ENCODE data around the gene LEMD2. TPM values are rescaled to one million over a fixed set of nuclear protein-coding genes. Genes with fewer than 3 reads are reported as not detected.

Gene LEMD2
- total RNA-seq, 6 experiments from 2014 or later = 17.8 to 28.0 (median 21.8) TPM

DNA sequence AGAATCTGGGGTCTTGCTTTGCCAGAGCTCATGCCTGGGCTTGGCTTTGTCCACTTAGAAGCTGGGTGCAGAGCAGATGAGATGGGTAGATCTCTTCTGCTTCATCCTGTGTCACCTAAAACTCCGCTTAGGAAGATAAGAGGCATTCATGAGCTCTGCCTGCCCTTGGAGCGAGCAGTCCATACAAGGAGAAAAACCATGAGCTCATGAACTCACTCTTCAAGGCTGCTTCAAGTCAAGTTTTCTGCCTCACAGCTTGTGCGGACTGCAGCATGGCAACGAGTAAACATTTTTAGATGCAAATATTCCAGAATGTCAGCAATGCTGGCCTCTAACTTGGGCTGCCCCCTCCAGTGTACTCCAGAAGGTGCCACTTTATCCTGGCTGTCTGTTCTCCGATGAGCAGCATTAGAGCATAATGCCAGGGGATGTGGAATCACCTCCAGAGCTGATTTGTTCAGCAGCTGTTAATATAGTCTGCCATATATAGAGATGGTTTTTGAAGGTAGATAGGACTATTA is 66.8 kb downstream of the LEMD2 start:
- Histone ChIP-seq H3K4me1 (peaks cover 0 to 16% (median 2%) of the 10 kb centered on the region in 4 donors), H3K36me3 (no peaks in the 10 kb centered on the region), H3K27me3 (no peaks in the 10 kb centered on the region), H3K27ac (no peak overlapping the region), H3K9me3 (no peaks in the 10 kb centered on the region), H3K4me3 (no peak overlapping the region)
- TF ChIP-seq, protein P1, sequence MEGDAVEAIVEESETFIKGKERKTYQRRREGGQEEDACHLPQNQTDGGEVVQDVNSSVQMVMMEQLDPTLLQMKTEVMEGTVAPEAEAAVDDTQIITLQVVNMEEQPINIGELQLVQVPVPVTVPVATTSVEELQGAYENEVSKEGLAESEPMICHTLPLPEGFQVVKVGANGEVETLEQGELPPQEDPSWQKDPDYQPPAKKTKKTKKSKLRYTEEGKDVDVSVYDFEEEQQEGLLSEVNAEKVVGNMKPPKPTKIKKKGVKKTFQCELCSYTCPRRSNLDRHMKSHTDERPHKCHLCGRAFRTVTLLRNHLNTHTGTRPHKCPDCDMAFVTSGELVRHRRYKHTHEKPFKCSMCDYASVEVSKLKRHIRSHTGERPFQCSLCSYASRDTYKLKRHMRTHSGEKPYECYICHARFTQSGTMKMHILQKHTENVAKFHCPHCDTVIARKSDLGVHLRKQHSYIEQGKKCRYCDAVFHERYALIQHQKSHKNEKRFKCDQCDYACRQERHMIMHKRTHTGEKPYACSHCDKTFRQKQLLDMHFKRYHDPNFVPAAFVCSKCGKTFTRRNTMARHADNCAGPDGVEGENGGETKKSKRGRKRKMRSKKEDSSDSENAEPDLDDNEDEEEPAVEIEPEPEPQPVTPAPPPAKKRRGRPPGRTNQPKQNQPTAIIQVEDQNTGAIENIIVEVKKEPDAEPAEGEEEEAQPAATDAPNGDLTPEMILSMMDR (IDR thresholded peaks at IDR 0.05) = no peak
- TF ChIP-seq POLR2A (IDR thresholded peaks at IDR 0.05) = no peak
- ATAC-seq = no peak
- intact Hi-C loops (cut with DNase I) = no loop called here
- no peak for DNase-seq
- WGBS (ENCODE audit: insufficient coverage, low coverage, low lambda C conversion rate, missing lambda C conversion rate) = 94% methylated on average over 3 of the region's 5 CpGs

- WGBS (ENCODE audit: insufficient coverage, low coverage, low lambda C conversion rate, missing lambda C conversion rate) = 52% methylated on average over 5 of the region's 5 CpGs
- Histone ChIP-seq H3K27ac (no peak overlapping the region), H3K4me1 (peaks cover 0 to 21% (median 5%) of the 10 kb centered on the region in 4 donors)
These were observed 67.4 kb downstream of the LEMD2 start for GRCh38 chr6:33721508-33721907.

More at GRCh38 chr6:33721508-33721907, 67.4 kb downstream of the LEMD2 start:
- DNase-seq (no peak), ATAC-seq (no peak)
- intact Hi-C loops (cut with DNase I) = no loop called here
- Histone ChIP-seq H3K4me3 (no peak overlapping the region), H3K27me3 (no peaks in the 10 kb centered on the region), H3K36me3 (no peaks in the 10 kb centered on the region), H3K9me3 (no peaks in the 10 kb centered on the region)
- TF ChIP-seq, protein P1 (IDR thresholded peaks at IDR 0.05) = no peak
- no peak for TF ChIP-seq POLR2A (IDR thresholded peaks at IDR 0.05)

Other genes starting within 250 kb of the LEMD2 start
- gene BAK1, start 208.9 kb downstream of the LEMD2 start, total RNA-seq = 10 to 100 TPM in 2 of 6 experiments, 1 to 10 TPM in 4; 4.4 to 11.4 (median 6.5) TPM
- gene ITPR3, start 167.8 kb downstream of the LEMD2 start, total RNA-seq = 1 to 10 TPM in 4 of 6 experiments, under 1 TPM in 2; 0.79 to 3.5 (median 1.6) TPM
- gene UQCC2, start 77.4 kb downstream of the LEMD2 start, total RNA-seq = 10 to 100 TPM; 23.7 to 38.4 (median 31.5) TPM
- 10 to 100 TPM in 3 of 6 experiments, 1 to 10 TPM in 3; 4.8 to 28.0 (median 9.7) TPM for gene IP6K3, start 42.2 kb downstream of the LEMD2 start, total RNA-seq
- gene MLN, start 14.9 kb upstream of the LEMD2 start, total RNA-seq = not detected